Measurements from ENCODE around the gene MTUS2. TPM values are rescaled to one million over a fixed set of nuclear protein-coding genes. Genes with fewer than 3 reads are reported as not detected.
A peak's percentile ranks its signal among the peaks of the same experiment; 100 is the strongest.

MTUS2 gene
- total and polyA plus RNA-seq, 10 donors, result 0.20 to 3.2 (median 0.85) TPM

DNA sequence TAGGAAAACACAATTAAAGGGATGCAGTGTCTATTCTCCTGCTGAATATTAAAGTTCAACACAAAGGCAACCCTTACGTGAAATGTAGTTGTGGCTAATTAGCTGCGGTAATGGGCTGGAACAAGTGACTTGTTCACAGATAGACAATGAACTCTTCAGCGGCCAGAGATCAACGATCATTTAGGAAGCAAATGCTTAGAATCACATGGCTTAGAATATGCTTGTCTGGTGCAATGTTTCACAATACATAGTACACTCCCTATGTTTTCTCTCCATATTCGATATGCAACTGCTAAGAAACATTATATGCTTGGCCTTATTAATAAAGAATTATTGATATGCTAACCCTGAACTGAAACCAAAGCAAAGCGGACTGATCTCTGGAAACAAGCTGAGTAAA is 25.7 kb upstream of the MTUS2 start:
- Histone ChIP-seq H3K4me1 (peaks cover 0 to 10% (median 3%) of the 10 kb centered on the region in 6 donors), H3K4me3 (no peak overlapping the region), H3K9me3 (no peaks in the 10 kb centered on the region), H3K27me3 (replicated peaks in 1 of 7) (peaks cover 0 to 42% (median 0%) of the 10 kb centered on the region in 7 donors), H3K27ac (no peak overlapping the region), H3K36me3 (no peaks in the 10 kb centered on the region)
- DNase-seq, result no peak
- 78 to 88% (median 82%) methylated on average over 6 of the region's 6 CpGs for WGBS, 5 donors
- intact Hi-C loops (cut with DNase I; ENCODE audit: low total_unique reads), result loop anchor here (10.0 kb wide), 1 partner anchor 470 kb away; no protein-coding TSS in a partner anchor
- no peak for TF ChIP-seq POLR2A (IDR thresholded peaks at IDR 0.05)
- no peak for TF ChIP-seq POLR2AphosphoS5 (IDR thresholded peaks at IDR 0.05)
- TF ChIP-seq, protein P1, sequence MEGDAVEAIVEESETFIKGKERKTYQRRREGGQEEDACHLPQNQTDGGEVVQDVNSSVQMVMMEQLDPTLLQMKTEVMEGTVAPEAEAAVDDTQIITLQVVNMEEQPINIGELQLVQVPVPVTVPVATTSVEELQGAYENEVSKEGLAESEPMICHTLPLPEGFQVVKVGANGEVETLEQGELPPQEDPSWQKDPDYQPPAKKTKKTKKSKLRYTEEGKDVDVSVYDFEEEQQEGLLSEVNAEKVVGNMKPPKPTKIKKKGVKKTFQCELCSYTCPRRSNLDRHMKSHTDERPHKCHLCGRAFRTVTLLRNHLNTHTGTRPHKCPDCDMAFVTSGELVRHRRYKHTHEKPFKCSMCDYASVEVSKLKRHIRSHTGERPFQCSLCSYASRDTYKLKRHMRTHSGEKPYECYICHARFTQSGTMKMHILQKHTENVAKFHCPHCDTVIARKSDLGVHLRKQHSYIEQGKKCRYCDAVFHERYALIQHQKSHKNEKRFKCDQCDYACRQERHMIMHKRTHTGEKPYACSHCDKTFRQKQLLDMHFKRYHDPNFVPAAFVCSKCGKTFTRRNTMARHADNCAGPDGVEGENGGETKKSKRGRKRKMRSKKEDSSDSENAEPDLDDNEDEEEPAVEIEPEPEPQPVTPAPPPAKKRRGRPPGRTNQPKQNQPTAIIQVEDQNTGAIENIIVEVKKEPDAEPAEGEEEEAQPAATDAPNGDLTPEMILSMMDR (IDR thresholded peaks at IDR 0.05 in 8 of 11, conservative IDR thresholded peaks at IDR 0.05 in 3 of 11), result no peak

DNA sequence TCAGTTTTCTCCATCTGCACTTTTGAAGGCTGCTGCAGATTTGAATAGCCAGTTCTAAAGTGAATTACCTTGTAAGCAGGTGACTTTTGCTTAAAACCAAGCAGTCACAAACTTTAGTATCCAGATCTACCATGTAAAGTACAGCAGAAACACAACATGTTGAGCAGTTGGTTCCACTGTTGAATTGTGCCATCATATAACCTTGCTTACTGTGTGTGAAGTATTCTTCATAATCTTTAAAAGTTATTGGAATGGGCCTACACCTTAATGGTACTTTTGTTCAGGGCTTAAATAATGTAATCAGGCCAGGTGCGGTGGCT is 23.2 kb upstream of the MTUS2 start:
- no peaks in the 10 kb centered on the region for H3K36me3 ChIP-seq
- peaks cover 0 to 30% (median 0%) of the 10 kb centered on the region in 7 donors for H3K27me3 ChIP-seq (replicated peaks in 1 of 7)
- DNase-seq, result no peak
- TF ChIP-seq, protein P1 (IDR thresholded peaks at IDR 0.05 in 8 of 11, conservative IDR thresholded peaks at IDR 0.05 in 3 of 11), result peak in 2 of 11 experiments; percentile 7 to 27
- TF ChIP-seq POLR2AphosphoS5 (IDR thresholded peaks at IDR 0.05), result no peak
- no peak for TF ChIP-seq POLR2A (IDR thresholded peaks at IDR 0.05)
- H3K9me3 ChIP-seq, result no peaks in the 10 kb centered on the region
- peak overlapping the region in 2 of 8 donors; percentile 23 to 46 for H3K4me3 ChIP-seq
- H3K4me1 ChIP-seq, result peaks cover 0 to 10% (median 3%) of the 10 kb centered on the region in 6 donors
- intact Hi-C loops (cut with DNase I; ENCODE audit: low total_unique reads), result loop anchor here (10.0 kb wide), 1 partner anchor 472 kb away; no protein-coding TSS in a partner anchor
- H3K27ac ChIP-seq, result no peak overlapping the region
- WGBS, 5 donors, result 94 to 100% (median 94%) methylated on average over 1 of the region's 1 CpG

DNA sequence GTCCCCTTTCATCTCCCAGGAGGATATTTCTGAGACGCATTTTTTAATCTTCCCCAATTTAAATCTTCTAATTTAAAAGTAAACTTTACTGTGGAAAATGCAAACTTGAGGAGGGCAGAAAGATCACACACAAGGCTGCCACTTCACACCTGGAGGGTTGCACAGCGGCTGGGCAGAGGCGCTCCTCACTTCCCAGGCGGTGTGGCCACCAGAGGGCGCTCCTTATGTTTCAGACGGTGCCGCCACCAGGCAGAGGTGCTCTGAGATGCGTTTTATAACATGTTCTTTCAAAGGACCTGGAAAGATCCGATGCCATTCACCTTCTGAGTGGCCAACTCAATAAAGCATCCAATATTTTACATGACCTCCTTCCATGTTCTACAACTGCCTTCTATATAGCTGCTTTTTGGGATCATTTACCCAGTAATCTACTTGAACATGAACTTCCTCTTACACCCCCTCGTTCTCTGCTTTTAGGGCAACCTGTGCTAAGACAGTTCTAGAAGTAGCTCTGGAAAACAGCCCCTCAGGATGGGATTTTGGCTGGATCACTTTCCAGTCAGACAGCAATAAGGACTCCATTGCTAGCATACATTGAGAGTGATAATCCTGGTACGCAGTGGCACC is 14.8 kb upstream of the MTUS2 start:
- DNase-seq, result no peak
- Histone ChIP-seq H3K27ac (no peak overlapping the region), H3K9me3 (peaks cover 0 to 37% (median 27%) of the 10 kb centered on the region in 8 donors), H3K4me1 (no peaks in the 10 kb centered on the region), H3K4me3 (no peak overlapping the region), H3K27me3 (replicated peaks in 1 of 7) (peaks cover 0 to 38% (median 0%) of the 10 kb centered on the region in 7 donors), H3K36me3 (no peaks in the 10 kb centered on the region)
- intact Hi-C loops (cut with DNase I; ENCODE audit: low total_unique reads), result no loop called here
- TF ChIP-seq, protein P1 (IDR thresholded peaks at IDR 0.05 in 8 of 11, conservative IDR thresholded peaks at IDR 0.05 in 3 of 11), result peak in 5 of 11 experiments; percentile 21 to 50 (median 35)
- TF ChIP-seq POLR2AphosphoS5 (IDR thresholded peaks at IDR 0.05), result no peak
- TF ChIP-seq POLR2A (IDR thresholded peaks at IDR 0.05), result no peak
- 43 to 63% (median 54%) methylated on average over 11 of the region's 11 CpGs for WGBS, 5 donors

DNA sequence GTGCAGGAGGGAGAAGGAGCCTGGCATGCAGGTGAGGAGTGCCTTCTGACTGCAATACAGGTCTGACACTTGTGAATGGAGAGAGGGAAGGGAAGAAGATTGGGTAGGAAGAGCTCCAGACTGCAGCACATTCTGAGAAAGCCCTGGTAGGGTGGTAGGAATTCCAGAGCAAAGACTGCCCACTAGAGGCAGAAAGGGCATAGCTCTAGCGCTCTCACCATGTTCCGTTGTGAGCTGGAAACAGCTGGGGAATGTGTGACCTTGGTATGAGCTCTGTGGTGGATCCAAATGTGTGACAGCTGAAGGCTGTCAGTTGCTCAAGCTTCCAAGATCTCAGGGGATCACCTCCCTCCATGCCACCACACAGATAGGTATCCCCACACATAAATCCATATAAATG is 2.9 kb upstream of the MTUS2 start:
- H3K27ac ChIP-seq, result no peak overlapping the region
- no peak for DNase-seq
- TF ChIP-seq POLR2AphosphoS5 (IDR thresholded peaks at IDR 0.05) (no peak), POLR2A (IDR thresholded peaks at IDR 0.05) (no peak)
- TF ChIP-seq, protein P1 (IDR thresholded peaks at IDR 0.05 in 8 of 11, conservative IDR thresholded peaks at IDR 0.05 in 3 of 11), result no peak
- peaks cover 0 to 76% (median 44%) of the 10 kb centered on the region in 7 donors for H3K27me3 ChIP-seq (replicated peaks in 1 of 7)
- H3K9me3 ChIP-seq, result peaks cover 0 to 12% (median 8%) of the 10 kb centered on the region in 8 donors
- H3K36me3 ChIP-seq, result no peaks in the 10 kb centered on the region
- no peak overlapping the region for H3K4me3 ChIP-seq
- intact Hi-C loops (cut with DNase I; ENCODE audit: low total_unique reads), result no loop called here
- peaks cover 4 to 18% (median 14%) of the 10 kb centered on the region in 6 donors for H3K4me1 ChIP-seq
- WGBS, 5 donors, result 84 to 97% (median 95%) methylated on average over 2 of the region's 2 CpGs
